Endothelial cell of umbilical vein (primary cell): ENCODE results near the gene CSMD2.

ENCODE experiments used
- EZH2 ChIP-seq: IDR thresholded peaks from 2 replicates; pipeline ENCODE4 v1.6.1; 2012; ENCODE audit warnings: borderline replicate concordance, low read depth, mild to moderate bottlenecking, moderate library complexity, low read length, inconsistent platforms; ENCODE audit not compliant: severe bottlenecking
- MYC ChIP-seq: IDR thresholded peaks from one replicate; pipeline ENCODE4 v1.6.1; 2011; ENCODE audit warnings: mild to moderate bottlenecking, low read depth, low read length
- POLR2A ChIP-seq: IDR thresholded peaks from 2 replicates; pipeline ENCODE4 v1.6.1; 2012; ENCODE audit warnings: low read depth, mild to moderate bottlenecking, control low read depth, low read length
- POLR2AphosphoS5 ChIP-seq: IDR thresholded peaks from 2 replicates; pipeline ENCODE4 v1.6.1; 2012; ENCODE audit warnings: low read depth, mild to moderate bottlenecking, control low read depth, low read length, moderate library complexity; ENCODE audit not compliant: insufficient read depth
- TF ChIP-seq, protein P1 (sequence below), 2 donors: IDR thresholded peaks; 1 replicate in 1 of 2; 2 replicates in 1 of 2; pipeline ENCODE4 v1.5.1; 2011; ENCODE audit warnings: low read length in 2 of 2, mild to moderate bottlenecking in 2 of 2, moderate library complexity in 2 of 2, control low read depth in 1 of 2, inconsistent platforms in 1 of 2, low read depth in 1 of 2; ENCODE audit not compliant: insufficient read depth in 1 of 2; ENCODE audit errors: extremely low read depth in 1 of 2
- TF ChIP-seq, protein P2 (sequence below): IDR thresholded peaks from 2 replicates; pipeline ENCODE4 v1.6.1; 2011; ENCODE audit not compliant: insufficient read depth, insufficient read length

DNA sequence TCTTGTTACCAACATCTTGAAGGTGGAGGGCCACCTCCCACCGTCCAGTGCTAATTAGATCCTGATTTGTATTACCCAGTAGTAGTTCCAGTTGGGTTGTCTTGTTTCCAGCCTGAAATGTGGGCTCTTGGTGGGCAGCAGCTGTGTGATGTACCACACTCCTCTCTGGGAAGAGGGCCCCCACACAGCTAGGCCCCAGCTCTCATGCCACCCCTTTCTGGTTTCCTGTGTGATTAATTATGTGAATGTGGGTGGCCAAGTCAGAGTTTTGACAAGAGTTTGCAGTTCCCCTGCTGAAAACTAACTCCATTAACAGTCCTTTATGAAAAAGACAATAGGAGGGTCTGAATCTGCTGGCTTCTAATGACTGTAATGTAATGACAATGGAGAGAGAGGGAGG is 297.3 kb downstream of the CSMD2 start:
- TF ChIP-seq, protein P1, sequence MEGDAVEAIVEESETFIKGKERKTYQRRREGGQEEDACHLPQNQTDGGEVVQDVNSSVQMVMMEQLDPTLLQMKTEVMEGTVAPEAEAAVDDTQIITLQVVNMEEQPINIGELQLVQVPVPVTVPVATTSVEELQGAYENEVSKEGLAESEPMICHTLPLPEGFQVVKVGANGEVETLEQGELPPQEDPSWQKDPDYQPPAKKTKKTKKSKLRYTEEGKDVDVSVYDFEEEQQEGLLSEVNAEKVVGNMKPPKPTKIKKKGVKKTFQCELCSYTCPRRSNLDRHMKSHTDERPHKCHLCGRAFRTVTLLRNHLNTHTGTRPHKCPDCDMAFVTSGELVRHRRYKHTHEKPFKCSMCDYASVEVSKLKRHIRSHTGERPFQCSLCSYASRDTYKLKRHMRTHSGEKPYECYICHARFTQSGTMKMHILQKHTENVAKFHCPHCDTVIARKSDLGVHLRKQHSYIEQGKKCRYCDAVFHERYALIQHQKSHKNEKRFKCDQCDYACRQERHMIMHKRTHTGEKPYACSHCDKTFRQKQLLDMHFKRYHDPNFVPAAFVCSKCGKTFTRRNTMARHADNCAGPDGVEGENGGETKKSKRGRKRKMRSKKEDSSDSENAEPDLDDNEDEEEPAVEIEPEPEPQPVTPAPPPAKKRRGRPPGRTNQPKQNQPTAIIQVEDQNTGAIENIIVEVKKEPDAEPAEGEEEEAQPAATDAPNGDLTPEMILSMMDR (IDR thresholded peaks at IDR 0.05; ENCODE audit: extremely low read depth in 1 of 2, insufficient read depth in 1 of 2, low read depth in 1 of 2, low read length in 2 of 2) = no peak
- TF ChIP-seq MYC = no peak
- no peak for TF ChIP-seq POLR2A
- no peak for TF ChIP-seq POLR2AphosphoS5
- no peak for TF ChIP-seq EZH2
- TF ChIP-seq, protein P2, sequence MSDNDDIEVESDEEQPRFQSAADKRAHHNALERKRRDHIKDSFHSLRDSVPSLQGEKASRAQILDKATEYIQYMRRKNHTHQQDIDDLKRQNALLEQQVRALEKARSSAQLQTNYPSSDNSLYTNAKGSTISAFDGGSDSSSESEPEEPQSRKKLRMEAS = no peak
